HG03097 (cell line): ENCODE results near the gene HES2.
"Not testable (repeated sequence)": the region's sequence is repeated elsewhere in the genome, so short reads cannot be mapped to it uniquely, and the experiment has no call there.

Experiments
- ATAC-seq: cut with Tn5 transposase; IDR thresholded peaks from one replicate; pipeline ENCODE4 v1.9.1; 2021; ENCODE audit not compliant: unreplicated experiment, low FRiP score

The HES2 gene

DNA sequence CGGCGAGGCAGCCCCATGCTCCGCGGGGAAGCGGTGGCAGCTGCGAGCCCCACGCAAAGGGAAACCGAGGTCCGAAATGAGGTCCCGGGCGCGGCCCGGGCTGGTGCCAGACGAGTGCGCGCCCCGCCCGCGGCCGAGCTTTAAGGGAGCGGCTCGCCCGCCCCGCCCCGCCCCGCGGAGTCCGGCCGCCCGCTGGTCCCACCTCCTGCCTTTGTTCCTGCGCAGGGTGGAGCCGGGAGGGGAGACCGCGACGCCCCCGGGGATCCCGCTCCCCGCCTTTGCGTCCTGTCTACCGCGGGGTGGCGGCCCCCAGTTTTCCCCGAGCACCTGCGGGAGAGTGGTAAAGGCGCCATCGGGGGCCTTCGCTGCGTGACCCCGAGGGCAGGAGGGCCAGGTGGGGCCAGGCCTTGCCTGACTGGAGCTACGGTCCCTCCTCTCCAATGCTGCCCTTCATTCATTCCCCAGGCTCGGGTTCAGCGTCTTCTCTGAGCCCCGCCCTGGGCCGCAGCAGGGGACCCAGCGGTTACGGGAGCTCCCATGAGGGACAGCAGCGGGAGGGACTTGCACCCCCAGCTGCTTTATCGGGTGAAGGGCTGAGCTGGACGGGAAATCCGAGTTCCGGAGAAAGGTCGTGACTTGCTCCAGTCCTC is at the start of gene HES2:
TSS of gene HES2 (minus strand) at position 116 of the 650 bp plus-strand sequence. CDS start at position 17, 99 bp downstream.
- ATAC-seq = no peak

- no peak for ATAC-seq
Measured at GRCh38 chr1:6468729-6469461, 49.2 kb upstream of the HES2 start.

DNA sequence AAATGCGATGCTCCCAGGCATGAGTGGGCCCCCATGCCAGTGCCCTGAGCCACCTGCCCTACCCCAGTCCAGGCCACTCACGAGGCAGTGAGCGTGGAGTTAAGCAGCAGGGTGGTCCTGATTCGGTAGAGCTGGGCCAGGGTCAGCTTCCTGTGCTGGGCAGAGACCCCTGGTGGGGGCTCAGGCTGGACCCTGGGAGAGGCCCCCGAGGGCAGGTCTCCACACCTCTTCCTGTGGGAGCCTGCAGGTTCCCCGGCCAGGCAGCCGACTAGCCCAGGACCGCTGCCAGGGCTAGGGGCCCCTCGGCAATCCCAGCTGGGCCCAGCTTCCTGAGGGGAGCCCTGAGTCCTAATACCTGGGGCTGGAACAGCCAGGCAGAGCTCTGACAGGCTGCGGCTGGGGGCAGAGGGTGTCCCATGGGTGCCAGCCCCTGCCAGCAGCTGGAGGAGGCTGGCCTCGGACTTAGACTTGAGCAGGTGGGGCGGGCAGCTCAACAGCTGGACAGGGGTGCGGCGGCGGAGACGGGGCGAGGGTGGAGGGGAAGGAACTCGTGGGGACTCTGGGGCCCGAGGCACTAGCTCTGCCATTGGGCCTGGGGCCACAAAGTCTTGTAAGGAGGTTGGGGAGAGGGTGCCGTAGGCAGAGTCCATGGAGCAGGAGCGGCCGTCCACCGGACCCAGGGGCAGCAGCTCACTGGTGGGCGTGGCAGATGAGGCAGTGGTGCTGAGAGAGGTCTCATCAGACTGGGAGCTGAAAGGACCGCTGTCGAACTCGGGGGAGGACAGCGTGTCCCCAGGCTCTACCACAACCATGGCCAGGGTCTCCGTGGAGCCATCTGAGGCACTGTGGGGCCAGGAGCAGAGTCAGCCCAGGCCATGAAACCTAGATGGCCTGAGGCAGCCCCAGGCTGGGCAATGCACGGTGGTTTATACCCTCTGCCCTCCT is 48.3 kb upstream of the HES2 start:
- no peak for ATAC-seq

- ATAC-seq = no peak
Measured at GRCh38 chr1:6467224-6467623, 47.5 kb upstream of the HES2 start.

GRCh38 chr1:6466751-6467150 is 47.0 kb upstream of the HES2 start:
- ATAC-seq = no peak

DNA sequence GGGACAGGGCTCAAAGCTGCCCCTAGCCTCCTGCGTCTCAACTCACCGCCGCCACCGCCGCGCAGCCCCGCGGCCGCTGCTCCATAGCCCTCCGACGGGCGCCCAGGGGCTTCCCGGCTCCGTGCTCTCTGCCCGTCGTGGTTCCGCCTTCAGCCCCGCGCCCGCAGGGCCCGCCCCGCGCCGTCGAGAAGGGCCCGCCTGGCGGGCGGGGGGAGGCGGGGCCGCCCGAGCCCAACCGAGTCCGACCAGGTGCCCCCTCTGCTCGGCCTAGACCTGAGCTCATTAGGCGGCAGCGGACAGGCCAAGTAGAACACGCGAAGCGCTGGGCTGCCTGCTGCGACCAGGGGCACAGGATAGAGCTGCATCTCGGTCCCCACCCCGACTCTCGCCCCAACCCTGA is 46.3 kb upstream of the HES2 start, which contains the start of gene TNFRSF25:
TSS of gene TNFRSF25 (minus strand) at position 151 of the 400 bp plus-strand sequence. CDS start at position 85, 66 bp downstream.
- ATAC-seq = no peak

DNA sequence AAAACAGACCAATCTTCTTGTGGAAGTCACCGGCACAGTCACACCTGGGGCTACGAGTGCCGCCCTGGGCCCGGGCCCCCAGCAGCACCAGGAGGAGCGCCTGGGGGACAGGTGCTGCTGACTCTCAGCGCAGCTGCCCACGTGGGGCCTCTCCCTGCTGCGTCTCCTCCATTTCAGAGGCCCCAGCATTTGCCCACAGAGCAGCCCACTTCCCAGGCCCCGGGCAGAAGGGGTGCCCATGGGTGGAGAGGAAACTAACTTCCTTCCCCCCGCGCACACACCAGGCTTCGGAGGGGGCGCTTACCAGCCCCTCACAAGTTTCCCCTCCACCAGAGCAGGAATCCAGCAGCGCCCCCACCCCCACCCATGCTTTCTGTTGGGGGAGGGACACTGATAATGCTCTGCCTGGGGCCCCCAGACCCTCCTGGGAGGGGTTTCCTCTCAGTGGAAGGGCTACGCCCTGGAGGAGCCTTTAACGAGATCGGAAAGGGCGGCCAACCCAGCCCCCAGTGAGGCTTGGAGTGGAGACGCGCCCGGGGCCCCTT is 45.8 kb upstream of the HES2 start:
- ATAC-seq = no peak

DNA sequence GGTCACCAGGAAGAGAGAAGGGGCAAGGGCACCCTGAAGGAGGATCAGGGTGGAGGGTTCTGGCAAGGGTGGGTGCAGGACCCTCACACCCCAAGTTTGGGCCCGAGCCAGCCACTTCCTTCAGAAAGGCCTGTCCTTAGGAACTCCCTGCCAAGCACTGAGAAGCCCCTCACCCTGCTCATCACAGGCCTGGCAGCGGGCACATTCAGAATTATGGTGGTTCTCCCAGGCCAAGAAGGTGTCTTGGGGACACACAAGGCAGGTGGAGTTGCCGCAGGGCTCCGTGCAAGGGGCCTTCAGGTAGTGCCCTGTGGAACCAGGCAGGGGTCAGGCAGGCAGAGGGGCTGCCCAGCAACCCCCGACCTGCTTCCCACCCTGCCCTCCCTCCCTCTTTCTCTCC is 45.2 kb upstream of the HES2 start:
- ATAC-seq = no peak

DNA sequence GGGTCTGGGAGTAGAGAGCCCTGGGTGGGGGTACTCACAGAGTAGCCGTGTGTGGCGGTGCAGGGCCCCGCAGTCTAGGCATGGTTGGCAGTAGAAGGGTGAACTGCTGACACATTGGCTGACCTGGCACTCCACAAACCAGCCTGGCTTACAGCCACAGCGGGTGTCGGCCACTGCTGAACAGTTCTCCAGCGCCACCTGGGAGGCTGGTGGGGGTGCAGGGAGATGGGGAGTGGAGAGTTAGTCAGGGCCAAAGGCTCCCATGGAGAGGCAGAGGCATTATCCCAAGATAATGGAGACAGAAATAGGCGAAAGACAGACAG is 44.8 kb upstream of the HES2 start:
- no peak for ATAC-seq

DNA sequence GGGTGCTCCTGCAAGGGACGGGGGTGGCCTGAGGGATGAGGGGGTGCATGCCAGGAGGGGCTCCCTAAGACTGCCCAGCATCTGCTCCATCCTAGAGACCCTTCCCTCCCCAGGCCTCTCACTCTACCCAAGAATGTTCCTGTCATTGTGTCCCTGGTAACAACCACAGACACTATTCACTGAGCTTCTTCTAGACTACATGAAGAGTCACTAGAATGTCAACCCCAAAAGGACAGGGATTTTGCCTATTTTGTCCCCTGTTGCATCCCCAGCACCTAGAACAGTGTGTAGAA is 43.3 kb upstream of the HES2 start:
- ATAC-seq = no peak

GRCh38 chr1:6462412-6463119 is 42.8 kb upstream of the HES2 start:
- ATAC-seq = no peak

DNA sequence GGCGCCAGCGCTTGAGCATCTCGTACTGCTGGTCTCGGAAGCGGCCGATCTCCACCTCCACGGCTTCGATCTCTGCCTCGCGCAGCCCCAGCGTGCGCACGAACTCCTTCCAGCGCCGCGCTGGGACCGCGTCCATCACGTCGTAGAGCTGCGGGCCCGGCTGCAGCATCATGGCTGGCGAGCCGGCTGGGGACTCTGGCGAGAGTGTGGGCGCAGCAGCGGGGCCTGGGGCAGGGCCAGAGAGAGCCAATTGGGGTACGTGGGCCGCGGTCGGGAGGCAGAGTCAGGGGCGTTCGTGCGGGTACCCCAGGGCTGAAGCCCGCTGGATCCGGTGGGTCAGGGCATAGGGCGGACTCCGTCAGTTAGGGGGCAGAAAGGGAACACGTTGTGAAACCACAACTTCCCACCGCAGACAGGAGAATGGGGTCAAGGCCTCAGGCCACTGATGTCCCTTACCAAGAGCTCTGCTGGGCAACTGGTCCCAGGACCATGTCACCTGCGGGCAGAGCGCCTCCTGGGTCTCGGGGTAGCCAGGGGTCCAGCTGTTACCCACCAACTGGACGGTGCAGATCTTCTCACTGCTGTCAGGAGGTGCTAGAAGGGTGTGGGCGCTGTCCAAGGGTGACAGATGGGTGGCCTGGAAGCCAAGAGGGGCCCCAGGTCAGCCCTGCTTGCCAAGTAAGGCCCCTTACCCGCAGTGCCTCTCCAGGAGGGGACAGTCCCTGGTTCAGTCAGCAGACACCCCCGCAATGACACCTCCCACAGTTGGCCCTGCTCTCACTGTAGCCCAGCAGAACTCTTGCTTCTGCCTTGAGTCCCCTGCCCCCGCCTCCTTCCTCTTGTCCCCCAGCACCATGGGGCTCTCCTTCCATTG is 42.1 kb upstream of the HES2 start:
- no peak for ATAC-seq

DNA sequence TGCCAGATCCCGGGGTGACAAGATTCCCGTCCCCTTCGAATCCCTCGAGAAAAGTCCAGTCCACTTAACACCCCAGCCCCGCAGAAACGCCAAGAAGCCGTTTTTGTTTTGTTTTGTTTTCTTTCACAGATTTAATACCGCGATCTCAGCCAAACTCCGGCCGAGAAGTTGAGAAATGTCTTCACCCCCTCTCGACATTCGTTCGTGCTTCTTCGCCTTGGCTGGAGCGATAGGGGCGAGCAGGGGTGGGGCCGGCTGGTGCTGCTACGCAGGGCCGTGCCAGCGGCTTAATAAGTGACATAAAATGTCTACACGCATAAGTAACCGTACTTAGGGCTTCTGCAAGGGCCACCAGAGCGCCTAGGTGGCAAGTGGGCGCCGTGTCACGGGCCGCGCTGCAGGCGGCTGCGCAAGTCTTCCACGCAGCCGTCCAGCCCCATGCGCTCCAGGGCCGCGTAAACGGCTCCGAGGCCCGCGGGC is 41.4 kb upstream of the HES2 start:
- ATAC-seq = no peak

- no peak for ATAC-seq
Measured at GRCh38 chr1:6460301-6461050, 40.8 kb upstream of the HES2 start.

- no peak for ATAC-seq
Measured at GRCh38 chr1:6459850-6460265, 40.1 kb upstream of the HES2 start.

DNA sequence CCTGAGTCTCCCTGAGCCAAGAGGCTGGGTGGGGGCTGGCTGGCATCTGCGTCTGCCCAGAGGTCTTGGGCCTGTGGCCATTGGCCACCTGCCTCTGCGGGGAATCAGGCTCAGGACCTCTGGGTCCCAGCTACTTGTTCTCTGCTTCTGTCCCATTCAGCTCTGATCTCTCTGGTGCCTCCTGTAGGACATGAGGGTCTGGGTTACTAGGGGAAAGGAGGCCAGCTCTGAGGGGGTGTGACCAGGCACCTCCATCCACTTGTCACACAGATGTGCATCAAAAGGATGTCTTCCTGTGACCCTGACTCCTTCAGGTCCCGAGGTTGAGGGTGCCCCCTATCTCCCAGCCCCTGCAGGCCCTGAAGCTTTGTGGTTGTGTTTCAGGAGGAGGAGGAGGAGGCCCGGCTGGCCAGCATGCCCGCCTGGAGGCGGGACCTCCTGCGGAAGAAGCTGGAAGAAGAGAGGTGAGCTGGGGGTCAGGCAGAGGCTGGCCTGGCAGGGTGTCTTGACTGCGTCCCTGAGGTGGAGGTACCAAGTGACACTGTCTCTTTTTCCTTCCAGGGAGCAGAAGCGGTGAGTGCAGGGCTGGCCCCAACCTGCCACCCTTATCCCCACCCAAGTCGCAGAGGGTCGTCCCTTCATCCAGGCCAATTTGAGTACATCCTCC is 37.2 kb upstream of the HES2 start:
- no peak for ATAC-seq

DNA sequence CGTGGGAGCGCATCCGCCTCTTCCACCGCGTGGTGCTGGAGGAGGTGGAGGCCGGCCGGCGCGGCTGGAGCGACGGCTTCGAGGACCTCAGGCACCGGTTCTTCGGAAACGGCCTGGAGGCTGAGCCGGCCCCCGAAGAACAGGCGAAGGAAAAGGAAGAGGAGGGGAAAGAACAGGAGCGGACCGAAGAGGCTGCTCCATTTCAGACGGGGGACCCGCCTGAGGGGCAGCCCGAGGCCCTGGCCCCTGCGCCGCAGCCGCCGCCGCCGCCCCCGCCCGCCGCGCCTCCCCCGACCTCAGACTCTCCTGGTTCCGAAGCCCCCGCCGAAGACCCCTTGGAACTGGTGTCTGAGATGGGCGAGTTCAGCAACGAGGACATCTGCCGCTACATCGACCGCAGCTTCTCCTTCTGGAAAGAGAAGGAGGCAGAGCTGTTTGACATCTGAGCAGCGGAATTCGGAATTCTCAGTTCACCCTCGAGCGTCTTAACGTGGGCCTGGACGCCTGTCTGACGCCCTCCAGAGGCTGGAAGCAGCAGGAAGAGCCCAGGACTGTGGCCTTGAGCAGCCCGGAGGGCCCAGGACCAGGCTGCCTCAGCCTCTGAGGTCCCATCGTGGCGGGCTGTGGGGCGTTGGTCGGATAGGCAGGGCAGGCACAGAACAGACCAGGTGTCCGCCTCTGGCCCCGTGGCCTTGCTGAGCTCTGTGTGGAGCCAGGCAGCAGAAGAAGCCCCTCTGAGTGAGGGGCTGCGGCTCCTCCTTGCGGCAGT is 36.2 kb upstream of the HES2 start:
- ATAC-seq = not testable (repeated sequence)
